Neural cell (in vitro differentiated cells): ENCODE data around the gene EIF2B5. TPM values are rescaled to one million over a fixed set of nuclear protein-coding genes. Genes with fewer than 3 reads are reported as not detected.

Source experiments
- H2AFZ ChIP-seq: fragments of 200-600, 300-800 bp; sonication (generic), shearing (Covaris generic); 2 replicates; pipeline ENCODE4 v1.6.0; 2014; ENCODE audit warnings: low read depth, mild to moderate bottlenecking, antibody characterized with exemption, low read length, moderate library complexity
- H3F3A ChIP-seq: fragments of 200-600 bp; shearing (Covaris generic); 2 replicates; pipeline ENCODE4 v1.6.1; 2016; ENCODE audit warnings: mild to moderate bottlenecking, moderate library complexity, mixed read lengths, antibody characterized with exemption, low read length; ENCODE audit not compliant: insufficient read depth, poor library complexity, severe bottlenecking
- H3K27ac ChIP-seq: fragments of 200-600, 300-800 bp; sonication (generic), shearing (Covaris generic); 2 replicates; pipeline ENCODE4 v1.5.1; 2014; ENCODE audit warnings: mild to moderate bottlenecking, low read length, moderate library complexity
- H3K27me3 ChIP-seq: fragments of 300-800, 200-600 bp; sonication (generic), shearing (Covaris generic); 2 replicates; pipeline ENCODE4 v1.6.0; 2014; ENCODE audit warnings: mild to moderate bottlenecking, low read depth, low read length, moderate library complexity; ENCODE audit not compliant: insufficient read depth
- H3K36me3 ChIP-seq: fragments of 300-800, 200-600 bp; sonication (generic), shearing (Covaris generic); 2 replicates; pipeline ENCODE4 v1.5.1; 2014; ENCODE audit warnings: mild to moderate bottlenecking, antibody characterized with exemption, low read length, moderate library complexity; ENCODE audit not compliant: insufficient read depth
- H3K4me2 ChIP-seq: fragments of 300-800, 200-600 bp; sonication (generic), shearing (Covaris generic); 2 replicates; pipeline ENCODE4 v1.6.0; 2014; ENCODE audit warnings: mild to moderate bottlenecking, low read length
- H3K4me3 ChIP-seq: fragments of 300-800, 200-600 bp; sonication (generic), shearing (Covaris generic); 2 replicates; pipeline ENCODE4 v1.5.1; 2014; ENCODE audit warnings: mild to moderate bottlenecking, low read length, moderate library complexity
- H3K79me2 ChIP-seq: fragments of 200-600 bp; shearing (Covaris generic); replicated peaks from 2 replicates; pipeline ENCODE4 v1.6.0; 2014; ENCODE audit warnings: mild to moderate bottlenecking, low read length, moderate library complexity; ENCODE audit not compliant: insufficient read depth
- H3K9ac ChIP-seq: fragments of 300-800, 200-600 bp; sonication (generic), shearing (Covaris generic); 2 replicates; pipeline ENCODE4 v1.6.1; 2016; ENCODE audit warnings: mild to moderate bottlenecking, low read length, mixed read lengths
- H3K9me2 ChIP-seq: fragments of 200-600 bp; shearing (Covaris generic); 2 replicates; pipeline ENCODE4 v1.6.1; 2016; ENCODE audit warnings: mild to moderate bottlenecking, low read length, mixed read lengths; ENCODE audit not compliant: insufficient read depth
- H3K9me3 ChIP-seq: fragments of 200-600, 300-800 bp; sonication (generic), shearing (Covaris generic); 2 replicates; pipeline ENCODE4 v1.6.1; 2016; ENCODE audit warnings: mild to moderate bottlenecking, mixed run types, low read length, moderate library complexity, mixed read lengths
- H4K20me1 ChIP-seq: fragments of 200-600 bp; shearing (Covaris generic); 2 replicates; pipeline ENCODE4 v1.6.1; 2016; ENCODE audit warnings: mild to moderate bottlenecking, mixed run types; ENCODE audit not compliant: insufficient read depth
- EP300 ChIP-seq: fragments of 450-650 bp; conservative IDR thresholded peaks from 2 replicates; pipeline ENCODE4 v1.6.1; 2014; ENCODE audit warnings: antibody characterized with exemption, mild to moderate bottlenecking, moderate library complexity; ENCODE audit not compliant: poor library complexity, severe bottlenecking
- EZH2 ChIP-seq: fragments of 200-600, 300-800 bp; shearing (Covaris generic), sonication (generic); IDR thresholded peaks from 2 replicates; pipeline ENCODE4 v1.6.1; 2014; ENCODE audit warnings: antibody characterized with exemption, low read length, borderline replicate concordance, mild to moderate bottlenecking; ENCODE audit not compliant: insufficient read depth, poor library complexity, severe bottlenecking
- MXI1 ChIP-seq: fragments of 450-650 bp; conservative IDR thresholded peaks from 2 replicates; pipeline ENCODE4 v1.6.1; 2014; ENCODE audit warnings: antibody characterized with exemption, mild to moderate bottlenecking; ENCODE audit not compliant: poor library complexity, severe bottlenecking
- POLR2AphosphoS5 ChIP-seq: IDR thresholded peaks from 2 replicates; pipeline ENCODE4 v1.6.1; 2012
- RAD21 ChIP-seq: fragments of 450-650 bp; conservative IDR thresholded peaks from 2 replicates; pipeline ENCODE4 v1.6.1; 2014; ENCODE audit warnings: antibody characterized with exemption, mild to moderate bottlenecking, moderate library complexity
- SMC3 ChIP-seq: fragments of 450-650 bp; conservative IDR thresholded peaks from 2 replicates; pipeline ENCODE4 v1.6.1; 2014; ENCODE audit warnings: antibody characterized with exemption, mild to moderate bottlenecking, moderate library complexity; ENCODE audit not compliant: poor library complexity
- TAF1 ChIP-seq: IDR thresholded peaks from 2 replicates; pipeline ENCODE4 v1.6.1; 2012; ENCODE audit warnings: low read depth
- polyA minus RNA-seq: library from RNA; depleted of rRNA, polyadenylated mRNA; stranded (reverse); fragments of >200 nt; gene quantifications from 2 replicates; pipeline ENCODE4 v1.2.3, GENCODE V29; 2014
- polyA plus RNA-seq: library from polyadenylated mRNA; depleted of rRNA; stranded (reverse); fragments of >200 nt; gene quantifications from 2 replicates; pipeline ENCODE4 v1.2.3, GENCODE V29; 2014
- TF ChIP-seq, protein P1 (sequence below): IDR thresholded peaks from 2 replicates; pipeline ENCODE4 v1.6.1; 2012; ENCODE audit warnings: borderline replicate concordance
- TF ChIP-seq, protein P2 (sequence below): fragments of 450-650 bp; IDR thresholded peaks from 2 replicates; pipeline ENCODE4 v1.5.1; 2014; ENCODE audit warnings: antibody characterized with exemption, mild to moderate bottlenecking, moderate library complexity; ENCODE audit not compliant: poor library complexity, severe bottlenecking

The EIF2B5 gene
- polyA plus RNA-seq (109 and 112 TPM in 2 replicates), polyA minus RNA-seq (49.0 and 55.5 TPM in 2 replicates)

DNA sequence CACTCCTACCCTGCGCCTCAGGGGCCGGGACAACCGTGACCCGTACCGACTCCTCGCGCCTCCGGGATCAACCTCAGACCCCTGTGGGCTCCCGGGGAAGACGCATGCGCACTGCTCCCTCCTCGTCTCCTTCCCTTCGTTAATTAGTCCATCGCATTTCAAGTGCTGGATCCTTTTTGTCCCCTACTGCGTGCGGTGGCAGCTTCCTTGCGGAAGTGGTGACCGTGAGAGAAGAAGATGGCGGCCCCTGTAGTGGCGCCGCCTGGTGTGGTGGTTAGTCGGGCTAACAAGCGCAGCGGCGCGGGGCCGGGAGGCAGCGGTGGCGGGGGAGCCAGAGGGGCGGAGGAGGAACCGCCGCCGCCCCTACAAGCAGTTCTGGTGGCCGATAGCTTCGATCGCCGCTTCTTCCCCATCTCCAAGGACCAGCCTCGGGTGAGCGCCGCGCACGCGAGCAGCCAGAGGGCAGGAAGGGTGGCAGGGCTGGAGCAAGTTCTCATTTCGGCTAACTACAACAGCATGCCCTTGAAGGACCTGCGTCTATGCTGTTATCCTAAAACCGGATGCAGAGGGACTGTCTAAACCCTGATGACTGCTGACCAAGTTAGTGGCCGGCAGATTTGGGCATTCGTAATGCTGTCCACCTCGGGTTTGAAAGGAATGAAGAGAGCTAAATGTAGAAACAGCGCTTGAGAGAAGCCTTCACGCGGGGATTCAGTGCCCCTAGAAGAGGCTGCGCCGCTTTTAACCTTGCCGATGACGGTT is at the start of gene EIF2B5:
Gene EIF2B5 (plus strand): TSS at position 210 of the 762 bp plus-strand sequence. CDS start 28 bp downstream, at position 238.
- Histone ChIP-seq H3K79me2 (peaks cover 24% of the 10 kb centered on the region), H3K27ac (peak within 1 kb of the TSS; percentile 79), H3K36me3 (no peaks in the 10 kb centered on the region), H3K27me3 (no peaks in the 10 kb centered on the region), H3K4me3 (peak within 1 kb of the TSS; percentile 75), H4K20me1 (no peaks in the 10 kb centered on the region), H2AFZ (peak within 1 kb of the TSS; percentile 58), H3K9me2 (no peaks in the 10 kb centered on the region), H3F3A (peaks cover 3% of the 10 kb centered on the region), H3K9ac (peak within 1 kb of the TSS; percentile 81), H3K4me2 (peak within 1 kb of the TSS; percentile 97), H3K9me3 (no peaks in the 10 kb centered on the region)
- TF ChIP-seq RAD21 (peak; percentile 52), MXI1 (peak; percentile 96), EZH2 (no peak), TAF1 (peak; percentile 88), SMC3 (peak; percentile 71), EP300 (peak; percentile 39), POLR2AphosphoS5 (peak; percentile 80)
- TF ChIP-seq, protein P1, sequence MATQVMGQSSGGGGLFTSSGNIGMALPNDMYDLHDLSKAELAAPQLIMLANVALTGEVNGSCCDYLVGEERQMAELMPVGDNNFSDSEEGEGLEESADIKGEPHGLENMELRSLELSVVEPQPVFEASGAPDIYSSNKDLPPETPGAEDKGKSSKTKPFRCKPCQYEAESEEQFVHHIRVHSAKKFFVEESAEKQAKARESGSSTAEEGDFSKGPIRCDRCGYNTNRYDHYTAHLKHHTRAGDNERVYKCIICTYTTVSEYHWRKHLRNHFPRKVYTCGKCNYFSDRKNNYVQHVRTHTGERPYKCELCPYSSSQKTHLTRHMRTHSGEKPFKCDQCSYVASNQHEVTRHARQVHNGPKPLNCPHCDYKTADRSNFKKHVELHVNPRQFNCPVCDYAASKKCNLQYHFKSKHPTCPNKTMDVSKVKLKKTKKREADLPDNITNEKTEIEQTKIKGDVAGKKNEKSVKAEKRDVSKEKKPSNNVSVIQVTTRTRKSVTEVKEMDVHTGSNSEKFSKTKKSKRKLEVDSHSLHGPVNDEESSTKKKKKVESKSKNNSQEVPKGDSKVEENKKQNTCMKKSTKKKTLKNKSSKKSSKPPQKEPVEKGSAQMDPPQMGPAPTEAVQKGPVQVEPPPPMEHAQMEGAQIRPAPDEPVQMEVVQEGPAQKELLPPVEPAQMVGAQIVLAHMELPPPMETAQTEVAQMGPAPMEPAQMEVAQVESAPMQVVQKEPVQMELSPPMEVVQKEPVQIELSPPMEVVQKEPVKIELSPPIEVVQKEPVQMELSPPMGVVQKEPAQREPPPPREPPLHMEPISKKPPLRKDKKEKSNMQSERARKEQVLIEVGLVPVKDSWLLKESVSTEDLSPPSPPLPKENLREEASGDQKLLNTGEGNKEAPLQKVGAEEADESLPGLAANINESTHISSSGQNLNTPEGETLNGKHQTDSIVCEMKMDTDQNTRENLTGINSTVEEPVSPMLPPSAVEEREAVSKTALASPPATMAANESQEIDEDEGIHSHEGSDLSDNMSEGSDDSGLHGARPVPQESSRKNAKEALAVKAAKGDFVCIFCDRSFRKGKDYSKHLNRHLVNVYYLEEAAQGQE = peak; percentile 70
- TF ChIP-seq, protein P2, sequence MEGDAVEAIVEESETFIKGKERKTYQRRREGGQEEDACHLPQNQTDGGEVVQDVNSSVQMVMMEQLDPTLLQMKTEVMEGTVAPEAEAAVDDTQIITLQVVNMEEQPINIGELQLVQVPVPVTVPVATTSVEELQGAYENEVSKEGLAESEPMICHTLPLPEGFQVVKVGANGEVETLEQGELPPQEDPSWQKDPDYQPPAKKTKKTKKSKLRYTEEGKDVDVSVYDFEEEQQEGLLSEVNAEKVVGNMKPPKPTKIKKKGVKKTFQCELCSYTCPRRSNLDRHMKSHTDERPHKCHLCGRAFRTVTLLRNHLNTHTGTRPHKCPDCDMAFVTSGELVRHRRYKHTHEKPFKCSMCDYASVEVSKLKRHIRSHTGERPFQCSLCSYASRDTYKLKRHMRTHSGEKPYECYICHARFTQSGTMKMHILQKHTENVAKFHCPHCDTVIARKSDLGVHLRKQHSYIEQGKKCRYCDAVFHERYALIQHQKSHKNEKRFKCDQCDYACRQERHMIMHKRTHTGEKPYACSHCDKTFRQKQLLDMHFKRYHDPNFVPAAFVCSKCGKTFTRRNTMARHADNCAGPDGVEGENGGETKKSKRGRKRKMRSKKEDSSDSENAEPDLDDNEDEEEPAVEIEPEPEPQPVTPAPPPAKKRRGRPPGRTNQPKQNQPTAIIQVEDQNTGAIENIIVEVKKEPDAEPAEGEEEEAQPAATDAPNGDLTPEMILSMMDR = peak; percentile 72

DNA sequence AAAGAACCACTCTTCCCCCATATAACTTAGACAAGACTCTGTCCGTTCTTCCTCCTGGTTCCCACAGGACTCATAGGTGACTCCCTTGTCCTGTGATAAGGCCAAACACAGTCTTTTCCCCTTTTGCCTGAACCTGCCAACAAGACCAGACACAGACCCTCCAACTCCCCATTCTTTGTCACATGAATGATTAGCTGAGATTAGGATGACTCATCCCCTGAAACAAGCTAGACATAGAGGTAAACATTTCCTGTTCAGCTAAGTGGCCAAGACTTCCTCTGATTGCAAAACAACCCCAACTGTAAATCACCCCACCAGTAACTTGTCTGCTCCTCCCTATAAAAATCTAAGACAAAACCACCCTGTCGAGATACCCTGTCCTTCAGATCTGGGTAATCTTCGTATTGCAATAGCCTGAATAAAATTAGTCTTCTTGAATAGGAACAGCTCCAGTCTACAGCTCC is 49.7 kb upstream of the EIF2B5 start:
- Histone ChIP-seq H3K4me2 (no peak overlapping the region), H3K9me2 (no peaks in the 10 kb centered on the region), H3K9me3 (no peaks in the 10 kb centered on the region), H3K27me3 (no peaks in the 10 kb centered on the region), H3K4me3 (no peak overlapping the region), H3K79me2 (no peaks in the 10 kb centered on the region), H4K20me1 (no peaks in the 10 kb centered on the region), H3K9ac (no peak overlapping the region), H2AFZ (no peak overlapping the region), H3K27ac (no peak overlapping the region), H3K36me3 (no peaks in the 10 kb centered on the region), H3F3A (no peaks in the 10 kb centered on the region)
- TF ChIP-seq EZH2 (no peak), EP300 (no peak), MXI1 (no peak), SMC3 (no peak), TAF1 (no peak), POLR2AphosphoS5 (no peak)
- TF ChIP-seq, protein P2 = no peak
- TF ChIP-seq, protein P1 = no peak
